Left forelimb (tissue), 1 donor: Measurements from ENCODE around the gene EPHB6.

Source experiments
- DNase-seq: peaks from one replicate; pipeline ENCODE4 v3.0.0-alpha.2; 2018; ENCODE audit warnings: low spot score

The EPHB6 gene

GRCh38 chr7:142898377-142899170 lies 43.7 kb downstream of the EPHB6 start:
- no peak for DNase-seq

- no peak for DNase-seq
Measured at GRCh38 chr7:142899661-142900060, 44.8 kb downstream of the EPHB6 start.

GRCh38 chr7:142901426-142902259 lies 46.8 kb downstream of the EPHB6 start:
- DNase-seq, result no peak

GRCh38 chr7:142904128-142904527 lies 49.3 kb downstream of the EPHB6 start:
- DNase-seq, result no peak

GRCh38 chr7:142905759-142906158 lies 50.9 kb downstream of the EPHB6 start:
- DNase-seq, result no peak

GRCh38 chr7:142906643-142907042 lies 51.8 kb downstream of the EPHB6 start:
- DNase-seq, result no peak

- DNase-seq, result no peak
Measured at GRCh38 chr7:142908290-142908689, 53.4 kb downstream of the EPHB6 start.

GRCh38 chr7:142908921-142909890 lies 54.3 kb downstream of the EPHB6 start:
- DNase-seq, result no peak

GRCh38 chr7:142910031-142910433 lies 55.2 kb downstream of the EPHB6 start:
- no peak for DNase-seq

- DNase-seq, result no peak
Measured at GRCh38 chr7:142910481-142910880, 55.6 kb downstream of the EPHB6 start.

- no peak for DNase-seq
Measured at GRCh38 chr7:142913051-142913450, 58.2 kb downstream of the EPHB6 start.

- DNase-seq, result no peak
Measured at GRCh38 chr7:142913566-142913965, 58.7 kb downstream of the EPHB6 start.

GRCh38 chr7:142914121-142914520 lies 59.2 kb downstream of the EPHB6 start:
- DNase-seq, result no peak

GRCh38 chr7:142915315-142915714 lies 60.4 kb downstream of the EPHB6 start:
- no peak for DNase-seq

- no peak for DNase-seq
Measured at GRCh38 chr7:142916508-142916907, 61.6 kb downstream of the EPHB6 start.

- no peak for DNase-seq
Measured at GRCh38 chr7:142917447-142917846, 62.6 kb downstream of the EPHB6 start.

- DNase-seq, result no peak
Measured at GRCh38 chr7:142918901-142919300, 64.0 kb downstream of the EPHB6 start.

GRCh38 chr7:142919656-142920055 lies 64.8 kb downstream of the EPHB6 start:
- DNase-seq, result no peak
